ENCODE measurements around the gene AKT1S1.

AKT1S1 gene

GRCh38 chr19:49863935-49864320 lies 13.2 kb downstream of the AKT1S1 start:
- Mint-ChIP-seq H3K36me3 (ENCODE audit: low read depth) (peaks cover 31% of the 10 kb centered on the region), H3K4me3 (no peak overlapping the region), H3K27me3 (ENCODE audit: low read depth, poor library complexity) (no peaks in the 10 kb centered on the region), H3K27ac (no peak overlapping the region), H3K9me3 (no peaks in the 10 kb centered on the region), H3K4me1 (peaks cover 55% of the 10 kb centered on the region)
- DNase-seq: no peak
- TF ChIP-seq, protein P1, sequence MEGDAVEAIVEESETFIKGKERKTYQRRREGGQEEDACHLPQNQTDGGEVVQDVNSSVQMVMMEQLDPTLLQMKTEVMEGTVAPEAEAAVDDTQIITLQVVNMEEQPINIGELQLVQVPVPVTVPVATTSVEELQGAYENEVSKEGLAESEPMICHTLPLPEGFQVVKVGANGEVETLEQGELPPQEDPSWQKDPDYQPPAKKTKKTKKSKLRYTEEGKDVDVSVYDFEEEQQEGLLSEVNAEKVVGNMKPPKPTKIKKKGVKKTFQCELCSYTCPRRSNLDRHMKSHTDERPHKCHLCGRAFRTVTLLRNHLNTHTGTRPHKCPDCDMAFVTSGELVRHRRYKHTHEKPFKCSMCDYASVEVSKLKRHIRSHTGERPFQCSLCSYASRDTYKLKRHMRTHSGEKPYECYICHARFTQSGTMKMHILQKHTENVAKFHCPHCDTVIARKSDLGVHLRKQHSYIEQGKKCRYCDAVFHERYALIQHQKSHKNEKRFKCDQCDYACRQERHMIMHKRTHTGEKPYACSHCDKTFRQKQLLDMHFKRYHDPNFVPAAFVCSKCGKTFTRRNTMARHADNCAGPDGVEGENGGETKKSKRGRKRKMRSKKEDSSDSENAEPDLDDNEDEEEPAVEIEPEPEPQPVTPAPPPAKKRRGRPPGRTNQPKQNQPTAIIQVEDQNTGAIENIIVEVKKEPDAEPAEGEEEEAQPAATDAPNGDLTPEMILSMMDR (IDR thresholded peaks at IDR 0.05): no peak

DNA sequence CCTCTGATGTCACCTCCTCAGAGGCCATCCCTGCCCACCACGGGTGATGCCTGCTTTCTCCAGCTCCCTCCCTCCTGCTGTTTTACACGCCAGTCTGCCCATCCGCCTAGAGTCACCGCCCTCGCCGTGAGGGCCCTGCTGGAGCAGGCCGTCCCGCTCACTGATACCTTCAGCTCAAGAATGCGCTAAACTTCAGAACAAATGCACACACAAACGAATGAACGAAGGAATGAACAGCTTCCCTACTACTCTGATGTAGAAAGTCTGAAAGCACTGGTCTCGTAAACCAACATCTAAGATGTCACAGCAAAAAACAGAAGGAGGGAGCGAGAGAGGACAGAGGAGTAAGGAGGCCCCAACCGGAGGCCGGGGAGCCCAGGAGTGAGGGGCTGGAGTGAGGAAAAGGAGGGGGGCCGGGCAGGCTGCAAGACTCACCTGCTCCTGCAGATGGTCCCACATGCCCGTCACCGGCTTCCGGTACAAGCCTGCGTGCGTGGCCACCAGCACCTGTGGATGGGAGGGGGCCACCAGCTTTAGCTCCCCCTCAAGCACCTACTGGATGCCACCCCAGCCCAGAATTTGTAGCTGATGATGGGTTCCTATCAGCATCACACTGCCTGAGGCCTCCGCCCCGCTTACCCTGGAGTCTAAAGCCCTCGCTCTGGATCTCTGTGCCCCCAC lies 13.8 kb downstream of the AKT1S1 start:
- H3K9me3 Mint-ChIP-seq: no peaks in the 10 kb centered on the region

GRCh38 chr19:49862391-49863253 lies 14.5 kb downstream of the AKT1S1 start:
- H3K27me3 Mint-ChIP-seq (ENCODE audit: low read depth, poor library complexity): no peaks in the 10 kb centered on the region
- DNase-seq: peak; percentile 53
- H3K9me3 Mint-ChIP-seq: no peaks in the 10 kb centered on the region
- no peak overlapping the region for H3K27ac Mint-ChIP-seq
- H3K4me3 Mint-ChIP-seq: no peak overlapping the region
- H3K4me1 Mint-ChIP-seq: peaks cover 55% of the 10 kb centered on the region
- peaks cover 34% of the 10 kb centered on the region for H3K36me3 Mint-ChIP-seq (ENCODE audit: low read depth)
- TF ChIP-seq, protein P1 (IDR thresholded peaks at IDR 0.05): no peak

More for the DNA sequence above, 13.8 kb downstream of the AKT1S1 start:
- Mint-ChIP-seq H3K36me3 (ENCODE audit: low read depth) (peaks cover 34% of the 10 kb centered on the region), H3K27me3 (ENCODE audit: low read depth, poor library complexity) (no peaks in the 10 kb centered on the region), H3K4me3 (no peak overlapping the region), H3K4me1 (peaks cover 55% of the 10 kb centered on the region), H3K27ac (peak overlapping the region; percentile 27)
- no peak for DNase-seq
- TF ChIP-seq, protein P1 (IDR thresholded peaks at IDR 0.05): no peak

DNA sequence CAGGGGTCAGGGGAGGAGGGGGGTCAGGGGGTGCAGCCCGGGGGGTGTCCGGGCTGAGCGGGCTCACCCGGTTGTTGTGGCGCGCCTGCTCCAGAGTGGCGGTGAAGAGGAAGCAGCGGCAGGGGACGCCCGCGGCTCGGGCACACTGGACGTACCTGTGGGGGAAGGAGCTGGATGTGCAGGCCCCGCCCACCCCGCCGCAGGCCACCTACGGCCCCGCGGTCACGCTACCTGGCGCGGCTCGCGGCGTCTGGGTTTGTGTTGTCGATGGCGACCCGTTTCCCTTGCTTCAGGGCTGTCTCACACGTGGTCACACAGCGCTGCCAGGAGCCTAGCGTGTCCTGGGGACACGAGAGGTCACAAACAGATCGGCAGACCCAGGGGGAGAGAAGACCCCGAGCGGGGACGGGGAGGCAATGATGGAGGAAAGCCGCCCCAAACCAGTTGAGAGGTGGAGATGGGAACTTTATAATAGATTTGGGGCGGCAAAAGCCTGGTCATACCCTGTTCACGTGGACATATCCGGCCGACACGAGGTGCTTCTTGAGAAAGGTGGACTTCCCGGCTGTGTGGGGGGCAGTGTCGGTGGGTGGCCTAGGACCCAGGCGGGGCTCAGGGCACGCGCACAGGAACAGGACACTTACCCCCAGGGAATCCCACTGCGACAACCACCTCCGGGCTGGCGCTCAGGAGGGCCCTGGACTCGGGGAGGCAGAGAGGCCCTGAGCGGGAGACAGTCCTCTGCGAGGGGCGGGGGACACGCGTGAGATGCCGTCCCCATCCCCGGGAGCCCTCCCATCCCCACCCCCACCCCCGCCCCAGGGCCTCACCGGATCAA lies 15.4 kb downstream of the AKT1S1 start:
- peak overlapping the region; percentile 42 for H3K27ac Mint-ChIP-seq
- no peak overlapping the region for H3K4me3 Mint-ChIP-seq
- H3K9me3 Mint-ChIP-seq: no peaks in the 10 kb centered on the region
- H3K27me3 Mint-ChIP-seq (ENCODE audit: low read depth, poor library complexity): no peaks in the 10 kb centered on the region
- peaks cover 34% of the 10 kb centered on the region for H3K36me3 Mint-ChIP-seq (ENCODE audit: low read depth)
- TF ChIP-seq, protein P1 (IDR thresholded peaks at IDR 0.05): no peak
- H3K4me1 Mint-ChIP-seq: peaks cover 52% of the 10 kb centered on the region
- DNase-seq: no peak

DNA sequence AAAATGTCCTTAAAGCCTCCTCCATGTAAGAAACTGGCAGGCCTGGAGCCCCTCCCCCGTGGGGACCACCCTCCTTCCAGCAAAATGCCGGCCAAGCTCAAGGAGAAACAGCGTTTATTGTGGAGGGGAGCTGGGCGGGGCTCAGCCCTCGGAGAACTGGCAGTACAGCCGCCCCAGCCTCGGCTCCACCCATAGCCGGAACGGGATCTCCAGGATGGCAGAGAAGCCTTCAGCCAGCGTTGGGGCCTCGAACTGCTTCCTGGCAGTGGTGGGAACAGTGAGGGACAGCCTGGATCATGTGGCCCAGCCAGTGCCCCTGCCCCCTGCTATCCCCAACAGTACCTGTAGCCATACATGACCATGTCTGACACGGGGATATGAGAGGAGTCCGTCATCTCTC lies 16.0 kb downstream of the AKT1S1 start:
- Mint-ChIP-seq H3K36me3 (ENCODE audit: low read depth) (peaks cover 33% of the 10 kb centered on the region), H3K27ac (peak overlapping the region; percentile 84), H3K27me3 (ENCODE audit: low read depth, poor library complexity) (no peaks in the 10 kb centered on the region), H3K4me1 (peaks cover 45% of the 10 kb centered on the region), H3K4me3 (no peak overlapping the region), H3K9me3 (no peaks in the 10 kb centered on the region)
- TF ChIP-seq, protein P1 (IDR thresholded peaks at IDR 0.05): no peak
- DNase-seq: peak; percentile 46
